HEK293 (cell line): ENCODE data around the gene SNRPD3.

Experiments
- CTCF ChIA-PET: fragments of 350-600 bp; formaldehyde crosslinking; extraction: SDS; loops from one replicate; lab custom pipeline; 2021; ENCODE audit warnings: antibody characterized with exemption; lab: Yijun Ruan, JAX
- POLR2A ChIA-PET: fragments of 300-600 bp; formaldehyde crosslinking; extraction: SDS; loops from one replicate; lab custom pipeline; 2020; ENCODE audit warnings: antibody characterized with exemption, inconsistent platforms; lab: Yijun Ruan, JAX
- H3K27ac ChIP-seq: fragments of 200-500 bp; sonication (Bioruptor generic); 2 replicates; pipeline ENCODE4 v1.5.1; 2014; ENCODE audit warnings: low read depth, low read length, control low read depth, inconsistent platforms; ENCODE audit errors: extremely low read depth
- H3K36me3 ChIP-seq, 2 experiments: fragments of 200-500 bp in 1 of 2; sonication (Bioruptor generic) in 1 of 2; 1 replicate in 1 of 2; 2 replicates in 1 of 2; pipeline ENCODE4 v1.5.1; 2014 to 2017; ENCODE audit warnings: inconsistent platforms in 2 of 2, low read length in 2 of 2; ENCODE audit not compliant: control insufficient read depth in 2 of 2, insufficient read depth in 1 of 2
- H3K4me1 ChIP-seq: fragments of 200-500 bp; sonication (Bioruptor generic); 2 replicates; pipeline ENCODE4 v1.5.1; 2014; ENCODE audit warnings: mild to moderate bottlenecking, low read length, inconsistent platforms; ENCODE audit not compliant: control insufficient read depth, insufficient read depth
- H3K4me3 ChIP-seq: 2 replicates; pipeline ENCODE4 v1.5.1; 2011; ENCODE audit warnings: low read depth, mild to moderate bottlenecking, control low read depth, low read length, moderate library complexity
- H3K9me3 ChIP-seq: fragments of 200-500 bp; sonication (Bioruptor generic); 2 replicates; pipeline ENCODE4 v1.5.1; 2014; ENCODE audit warnings: low read depth, low read length, inconsistent platforms; ENCODE audit not compliant: control insufficient read depth, insufficient read depth
- FEZF1 ChIP-seq: fragments of 450-650 bp; formaldehyde crosslinking; IDR thresholded peaks from 2 replicates; pipeline ENCODE4 v1.5.1; 2016; ENCODE audit warnings: missing biosample characterization, missing genetic modification characterization
- OSR2 ChIP-seq: fragments of 450-650 bp; formaldehyde crosslinking; IDR thresholded peaks from 2 replicates; pipeline ENCODE4 v1.5.1; 2016; ENCODE audit warnings: missing biosample characterization, missing genetic modification characterization
- ZBTB1 ChIP-seq: fragments of 450-650 bp; formaldehyde crosslinking; IDR thresholded peaks from 2 replicates; pipeline ENCODE4 v1.5.1; 2016; ENCODE audit warnings: missing biosample characterization, missing genetic modification characterization
- ZFP3 ChIP-seq: fragments of 450-650 bp; formaldehyde crosslinking; IDR thresholded peaks from 2 replicates; pipeline ENCODE4 v1.5.1; 2016; ENCODE audit warnings: low read depth, missing biosample characterization, missing genetic modification characterization
- ZFP37 ChIP-seq: fragments of 450-650 bp; formaldehyde crosslinking; IDR thresholded peaks from 2 replicates; pipeline ENCODE4 v1.5.1; 2016; ENCODE audit warnings: missing biosample characterization, missing genetic modification characterization
- ZNF121 ChIP-seq: fragments of 450-650 bp; formaldehyde crosslinking; IDR thresholded peaks from 2 replicates; pipeline ENCODE4 v1.5.1; 2016; ENCODE audit warnings: missing biosample characterization, missing genetic modification characterization
- ZNF16 ChIP-seq: fragments of 450-650 bp; formaldehyde crosslinking; IDR thresholded peaks from 2 replicates; pipeline ENCODE4 v1.5.1; 2016; ENCODE audit warnings: low read depth, missing biosample characterization, missing genetic modification characterization
- ZNF221 ChIP-seq: fragments of 450-650 bp; formaldehyde crosslinking; IDR thresholded peaks from 2 replicates; pipeline ENCODE4 v1.5.1; 2017; ENCODE audit warnings: missing biosample characterization, missing genetic modification characterization, borderline replicate concordance
- ZNF223 ChIP-seq: fragments of 450-650 bp; formaldehyde crosslinking; IDR thresholded peaks from 2 replicates; pipeline ENCODE4 v1.5.1; 2016; ENCODE audit warnings: missing biosample characterization, missing genetic modification characterization
- ZNF341 ChIP-seq: fragments of 450-650 bp; formaldehyde crosslinking; IDR thresholded peaks from 2 replicates; pipeline ENCODE4; 2016; ENCODE audit warnings: low read depth, missing biosample characterization, missing genetic modification characterization
- ZNF433 ChIP-seq: fragments of 450-650 bp; formaldehyde crosslinking; IDR thresholded peaks from 2 replicates; pipeline ENCODE4 v1.5.1; 2016; ENCODE audit warnings: missing biosample characterization, missing genetic modification characterization, low read depth
- ZNF549 ChIP-seq: fragments of 450-650 bp; IDR thresholded peaks from 2 replicates; pipeline ENCODE4 v1.5.1; 2018; ENCODE audit warnings: missing biosample characterization, missing genetic modification characterization, mild to moderate bottlenecking, inconsistent platforms, moderate library complexity
- ZNF585B ChIP-seq: fragments of 450-650 bp; formaldehyde crosslinking; IDR thresholded peaks from 2 replicates; pipeline ENCODE4 v1.5.1; 2016; ENCODE audit warnings: missing biosample characterization, missing genetic modification characterization
- ZNF600 ChIP-seq: fragments of 450-650 bp; formaldehyde crosslinking; IDR thresholded peaks from 2 replicates; pipeline ENCODE4 v1.5.1; 2016; ENCODE audit warnings: missing biosample characterization, missing genetic modification characterization
- ZNF660 ChIP-seq: fragments of 450-650 bp; IDR thresholded peaks from 2 replicates; pipeline ENCODE4 v1.5.1; 2018; ENCODE audit warnings: missing biosample characterization, mild to moderate bottlenecking, missing genetic modification characterization
- ZNF785 ChIP-seq: fragments of 450-650 bp; formaldehyde crosslinking; IDR thresholded peaks from 2 replicates; pipeline ENCODE4 v1.5.1; 2016; ENCODE audit warnings: missing biosample characterization, missing genetic modification characterization
- TF ChIP-seq, protein P1 (sequence below): fragments of 450-650 bp; formaldehyde crosslinking; IDR thresholded peaks from 2 replicates; pipeline ENCODE4 v1.5.1; 2017; ENCODE audit warnings: missing biosample characterization, missing genetic modification characterization
- TF ChIP-seq, protein P2 (sequence below): fragments of 450-650 bp; IDR thresholded peaks from 2 replicates; pipeline ENCODE4 v1.5.1; 2018; ENCODE audit warnings: missing biosample characterization, missing genetic modification characterization
- TF ChIP-seq, protein P3 (sequence below): fragments of 450-650 bp; formaldehyde crosslinking; IDR thresholded peaks from 2 replicates; pipeline ENCODE4 v1.5.1; 2016; ENCODE audit warnings: missing biosample characterization, missing genetic modification characterization
- TF ChIP-seq, protein P4 (sequence below): fragments of 450-650 bp; formaldehyde crosslinking; IDR thresholded peaks from 2 replicates; pipeline ENCODE4 v1.5.1; 2017; ENCODE audit warnings: missing biosample characterization, mild to moderate bottlenecking, missing genetic modification characterization, moderate library complexity
- TF ChIP-seq, protein P5 (sequence below): fragments of 450-650 bp; formaldehyde crosslinking; IDR thresholded peaks from 2 replicates; pipeline ENCODE4 v1.5.1; 2016; ENCODE audit warnings: missing biosample characterization, missing genetic modification characterization
- TF ChIP-seq, protein P6 (sequence below): fragments of 450-650 bp; formaldehyde crosslinking; IDR thresholded peaks from 2 replicates; pipeline ENCODE4 v1.5.0; 2017; ENCODE audit warnings: missing biosample characterization, missing genetic modification characterization, borderline replicate concordance

Gene SNRPD3

DNA sequence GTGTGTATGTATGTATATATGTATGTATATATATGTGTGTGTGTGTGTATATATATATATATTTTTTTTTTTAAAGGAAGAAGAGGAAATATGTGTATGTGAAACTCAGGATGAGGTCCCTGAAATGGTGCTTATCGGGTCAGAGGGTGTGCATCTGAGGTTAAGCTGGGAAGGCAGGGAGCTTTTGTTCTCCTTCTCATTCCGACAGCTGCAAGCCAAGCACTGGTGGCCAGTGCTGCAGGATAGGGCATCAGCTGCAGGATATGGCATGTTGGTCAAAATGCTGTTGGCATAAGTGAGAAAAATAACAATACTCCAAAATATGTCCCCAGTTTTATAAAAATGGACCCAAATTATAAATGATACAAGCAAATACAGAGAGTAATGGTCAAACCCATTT lies 7.4 kb downstream of the SNRPD3 start (continued):
- TF ChIP-seq, protein P1, sequence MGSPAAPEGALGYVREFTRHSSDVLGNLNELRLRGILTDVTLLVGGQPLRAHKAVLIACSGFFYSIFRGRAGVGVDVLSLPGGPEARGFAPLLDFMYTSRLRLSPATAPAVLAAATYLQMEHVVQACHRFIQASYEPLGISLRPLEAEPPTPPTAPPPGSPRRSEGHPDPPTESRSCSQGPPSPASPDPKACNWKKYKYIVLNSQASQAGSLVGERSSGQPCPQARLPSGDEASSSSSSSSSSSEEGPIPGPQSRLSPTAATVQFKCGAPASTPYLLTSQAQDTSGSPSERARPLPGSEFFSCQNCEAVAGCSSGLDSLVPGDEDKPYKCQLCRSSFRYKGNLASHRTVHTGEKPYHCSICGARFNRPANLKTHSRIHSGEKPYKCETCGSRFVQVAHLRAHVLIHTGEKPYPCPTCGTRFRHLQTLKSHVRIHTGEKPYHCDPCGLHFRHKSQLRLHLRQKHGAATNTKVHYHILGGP (tag by site-specific recombination): no peak
- TF ChIP-seq, all 188 proteins: peak for 0

DNA sequence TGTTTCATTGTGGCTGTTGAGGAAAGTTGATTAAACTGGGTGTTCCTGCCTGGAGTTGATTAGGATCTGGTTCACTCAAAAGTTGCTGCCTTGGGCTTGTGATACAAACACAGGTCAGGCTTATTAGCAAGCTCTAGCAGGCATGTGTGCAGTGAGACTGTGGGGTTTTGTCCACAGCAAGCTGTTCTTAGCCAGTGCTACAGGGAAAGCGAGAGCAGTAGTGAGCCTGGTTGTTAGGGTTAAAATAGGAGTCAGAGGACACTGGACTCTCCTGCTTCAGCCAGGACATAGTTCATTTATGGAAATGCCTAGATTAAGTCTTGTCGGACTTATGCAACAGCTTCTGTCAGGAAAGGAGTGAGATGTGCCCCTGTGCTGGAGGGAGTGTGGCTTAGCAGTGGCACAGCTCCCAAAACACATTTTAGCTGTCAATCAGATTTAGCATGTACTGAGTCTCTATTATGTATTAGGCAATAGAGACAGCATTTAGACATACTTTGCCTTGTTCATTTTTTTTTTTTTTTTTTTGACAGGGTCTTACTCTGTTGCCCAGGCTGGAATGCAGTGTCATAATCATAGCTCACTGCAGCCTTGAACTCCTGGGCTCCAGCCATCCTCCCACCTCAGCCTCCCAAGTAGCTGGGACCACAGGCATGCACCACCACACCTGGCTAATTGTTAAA lies 8.7 kb downstream of the SNRPD3 start:
- TF ChIP-seq ZNF121 (tag by site-specific recombination) (peak; percentile 63; the same call in 1 of the 2 replicates), ZBTB1 (tag by site-specific recombination) (no peak), ZFP3 (no peak), OSR2 (tag by site-specific recombination) (0 out of 2 replicates have a peak, but pooled peaks have one; percentile 12), ZNF600 (tag by site-specific recombination) (0 out of 2 replicates have a peak, but pooled peaks have one; percentile 32), ZNF341 (tag by site-specific recombination) (peak; percentile 89)
- TF ChIP-seq, all 188 proteins: peak for 4
- CTCF ChIA-PET: interaction anchor here (0.6 kb wide), 1 partner anchor 316 kb away, joined by 4 read pairs; no protein-coding TSS in a partner anchor

DNA sequence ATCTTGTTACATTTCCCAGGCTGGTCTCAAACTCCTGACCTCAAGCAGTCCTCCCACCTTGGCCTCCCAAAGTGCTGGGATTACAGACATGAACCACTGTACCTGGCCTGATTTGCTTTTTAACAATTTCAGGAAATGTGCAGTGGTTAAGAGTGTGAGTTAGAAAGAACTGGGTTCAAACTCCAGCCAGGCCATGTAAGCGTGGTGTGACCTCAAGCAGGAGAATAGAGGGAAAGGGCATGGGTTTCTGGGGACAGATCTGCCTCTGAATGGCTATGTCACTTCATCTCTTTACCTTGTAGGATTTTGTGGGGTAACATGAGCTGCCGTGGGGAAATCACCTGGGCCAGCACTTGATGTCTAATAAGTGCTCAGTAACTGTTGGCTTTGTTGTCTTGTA lies 9.3 kb downstream of the SNRPD3 start:
- Histone ChIP-seq H3K4me3 (no peak overlapping the region), H3K9me3 (no peaks in the 10 kb centered on the region), H3K4me1 (no peaks in the 10 kb centered on the region), H3K36me3 (peaks cover 72 to 94% of the 10 kb centered on the region in 2 experiments), H3K27ac (no peak overlapping the region)
- ChIA-PET POLR2A (interaction anchor here (0.6 to 1.3 kb wide), 2 partner anchors 10 to 24 kb away, joined by 5 to 12 read pairs; partner anchors contain the start of gene GUCD1), CTCF (interaction anchor here (0.6 kb wide), 1 partner anchor 317 kb away, joined by 4 read pairs; no protein-coding TSS in a partner anchor)
- TF ChIP-seq, protein P2, sequence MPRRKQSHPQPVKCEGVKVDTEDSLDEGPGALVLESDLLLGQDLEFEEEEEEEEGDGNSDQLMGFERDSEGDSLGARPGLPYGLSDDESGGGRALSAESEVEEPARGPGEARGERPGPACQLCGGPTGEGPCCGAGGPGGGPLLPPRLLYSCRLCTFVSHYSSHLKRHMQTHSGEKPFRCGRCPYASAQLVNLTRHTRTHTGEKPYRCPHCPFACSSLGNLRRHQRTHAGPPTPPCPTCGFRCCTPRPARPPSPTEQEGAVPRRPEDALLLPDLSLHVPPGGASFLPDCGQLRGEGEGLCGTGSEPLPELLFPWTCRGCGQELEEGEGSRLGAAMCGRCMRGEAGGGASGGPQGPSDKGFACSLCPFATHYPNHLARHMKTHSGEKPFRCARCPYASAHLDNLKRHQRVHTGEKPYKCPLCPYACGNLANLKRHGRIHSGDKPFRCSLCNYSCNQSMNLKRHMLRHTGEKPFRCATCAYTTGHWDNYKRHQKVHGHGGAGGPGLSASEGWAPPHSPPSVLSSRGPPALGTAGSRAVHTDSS (tag by site-specific recombination): no peak
- no peak for TF ChIP-seq ZNF221
- TF ChIP-seq ZNF549 (tag by site-specific recombination): no peak
- TF ChIP-seq ZNF433 (tag by site-specific recombination): no peak
- no peak for TF ChIP-seq OSR2 (tag by site-specific recombination)
- TF ChIP-seq FEZF1 (tag by site-specific recombination): no peak
- no peak for TF ChIP-seq ZNF660
- TF ChIP-seq ZNF585B (tag by site-specific recombination): no peak
- no peak for TF ChIP-seq ZNF785
- TF ChIP-seq, protein P3, sequence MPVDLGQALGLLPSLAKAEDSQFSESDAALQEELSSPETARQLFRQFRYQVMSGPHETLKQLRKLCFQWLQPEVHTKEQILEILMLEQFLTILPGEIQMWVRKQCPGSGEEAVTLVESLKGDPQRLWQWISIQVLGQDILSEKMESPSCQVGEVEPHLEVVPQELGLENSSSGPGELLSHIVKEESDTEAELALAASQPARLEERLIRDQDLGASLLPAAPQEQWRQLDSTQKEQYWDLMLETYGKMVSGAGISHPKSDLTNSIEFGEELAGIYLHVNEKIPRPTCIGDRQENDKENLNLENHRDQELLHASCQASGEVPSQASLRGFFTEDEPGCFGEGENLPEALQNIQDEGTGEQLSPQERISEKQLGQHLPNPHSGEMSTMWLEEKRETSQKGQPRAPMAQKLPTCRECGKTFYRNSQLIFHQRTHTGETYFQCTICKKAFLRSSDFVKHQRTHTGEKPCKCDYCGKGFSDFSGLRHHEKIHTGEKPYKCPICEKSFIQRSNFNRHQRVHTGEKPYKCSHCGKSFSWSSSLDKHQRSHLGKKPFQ: no peak
- no peak for TF ChIP-seq ZFP37 (tag by site-specific recombination)
- TF ChIP-seq, protein P4, sequence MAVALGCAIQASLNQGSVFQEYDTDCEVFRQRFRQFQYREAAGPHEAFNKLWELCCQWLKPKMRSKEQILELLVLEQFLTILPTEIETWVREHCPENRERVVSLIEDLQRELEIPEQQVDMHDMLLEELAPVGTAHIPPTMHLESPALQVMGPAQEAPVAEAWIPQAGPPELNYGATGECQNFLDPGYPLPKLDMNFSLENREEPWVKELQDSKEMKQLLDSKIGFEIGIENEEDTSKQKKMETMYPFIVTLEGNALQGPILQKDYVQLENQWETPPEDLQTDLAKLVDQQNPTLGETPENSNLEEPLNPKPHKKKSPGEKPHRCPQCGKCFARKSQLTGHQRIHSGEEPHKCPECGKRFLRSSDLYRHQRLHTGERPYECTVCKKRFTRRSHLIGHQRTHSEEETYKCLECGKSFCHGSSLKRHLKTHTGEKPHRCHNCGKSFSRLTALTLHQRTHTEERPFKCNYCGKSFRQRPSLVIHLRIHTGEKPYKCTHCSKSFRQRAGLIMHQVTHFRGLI (tag by site-specific recombination): no peak
- no peak for TF ChIP-seq ZNF16 (tag by site-specific recombination)
- TF ChIP-seq, protein P5, sequence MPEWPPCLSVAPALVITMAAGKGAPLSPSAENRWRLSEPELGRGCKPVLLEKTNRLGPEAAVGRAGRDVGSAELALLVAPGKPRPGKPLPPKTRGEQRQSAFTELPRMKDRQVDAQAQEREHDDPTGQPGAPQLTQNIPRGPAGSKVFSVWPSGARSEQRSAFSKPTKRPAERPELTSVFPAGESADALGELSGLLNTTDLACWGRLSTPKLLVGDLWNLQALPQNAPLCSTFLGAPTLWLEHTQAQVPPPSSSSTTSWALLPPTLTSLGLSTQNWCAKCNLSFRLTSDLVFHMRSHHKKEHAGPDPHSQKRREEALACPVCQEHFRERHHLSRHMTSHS (tag by site-specific recombination): no peak
- TF ChIP-seq ZNF223 (tag by site-specific recombination): no peak
- TF ChIP-seq, protein P6, sequence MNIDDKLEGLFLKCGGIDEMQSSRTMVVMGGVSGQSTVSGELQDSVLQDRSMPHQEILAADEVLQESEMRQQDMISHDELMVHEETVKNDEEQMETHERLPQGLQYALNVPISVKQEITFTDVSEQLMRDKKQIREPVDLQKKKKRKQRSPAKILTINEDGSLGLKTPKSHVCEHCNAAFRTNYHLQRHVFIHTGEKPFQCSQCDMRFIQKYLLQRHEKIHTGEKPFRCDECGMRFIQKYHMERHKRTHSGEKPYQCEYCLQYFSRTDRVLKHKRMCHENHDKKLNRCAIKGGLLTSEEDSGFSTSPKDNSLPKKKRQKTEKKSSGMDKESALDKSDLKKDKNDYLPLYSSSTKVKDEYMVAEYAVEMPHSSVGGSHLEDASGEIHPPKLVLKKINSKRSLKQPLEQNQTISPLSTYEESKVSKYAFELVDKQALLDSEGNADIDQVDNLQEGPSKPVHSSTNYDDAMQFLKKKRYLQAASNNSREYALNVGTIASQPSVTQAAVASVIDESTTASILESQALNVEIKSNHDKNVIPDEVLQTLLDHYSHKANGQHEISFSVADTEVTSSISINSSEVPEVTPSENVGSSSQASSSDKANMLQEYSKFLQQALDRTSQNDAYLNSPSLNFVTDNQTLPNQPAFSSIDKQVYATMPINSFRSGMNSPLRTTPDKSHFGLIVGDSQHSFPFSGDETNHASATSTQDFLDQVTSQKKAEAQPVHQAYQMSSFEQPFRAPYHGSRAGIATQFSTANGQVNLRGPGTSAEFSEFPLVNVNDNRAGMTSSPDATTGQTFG: no peak

More for the DNA sequence above, 8.7 kb downstream of the SNRPD3 start:
- peak overlapping the region; percentile 5; the same call in 1 of the 2 replicates for H3K27ac ChIP-seq
- H3K4me1 ChIP-seq: no peaks in the 10 kb centered on the region
- no peaks in the 10 kb centered on the region for H3K9me3 ChIP-seq
- H3K36me3 ChIP-seq: peaks cover 73 to 93% of the 10 kb centered on the region in 2 experiments
- POLR2A ChIA-PET: interaction anchor here (0.6 to 1.3 kb wide), 2 partner anchors 9 to 24 kb away, joined by 5 to 12 read pairs; partner anchors contain the start of gene GUCD1
- H3K4me3 ChIP-seq: no peak overlapping the region
